ENCODE data around the gene GAGE10.

DNA sequence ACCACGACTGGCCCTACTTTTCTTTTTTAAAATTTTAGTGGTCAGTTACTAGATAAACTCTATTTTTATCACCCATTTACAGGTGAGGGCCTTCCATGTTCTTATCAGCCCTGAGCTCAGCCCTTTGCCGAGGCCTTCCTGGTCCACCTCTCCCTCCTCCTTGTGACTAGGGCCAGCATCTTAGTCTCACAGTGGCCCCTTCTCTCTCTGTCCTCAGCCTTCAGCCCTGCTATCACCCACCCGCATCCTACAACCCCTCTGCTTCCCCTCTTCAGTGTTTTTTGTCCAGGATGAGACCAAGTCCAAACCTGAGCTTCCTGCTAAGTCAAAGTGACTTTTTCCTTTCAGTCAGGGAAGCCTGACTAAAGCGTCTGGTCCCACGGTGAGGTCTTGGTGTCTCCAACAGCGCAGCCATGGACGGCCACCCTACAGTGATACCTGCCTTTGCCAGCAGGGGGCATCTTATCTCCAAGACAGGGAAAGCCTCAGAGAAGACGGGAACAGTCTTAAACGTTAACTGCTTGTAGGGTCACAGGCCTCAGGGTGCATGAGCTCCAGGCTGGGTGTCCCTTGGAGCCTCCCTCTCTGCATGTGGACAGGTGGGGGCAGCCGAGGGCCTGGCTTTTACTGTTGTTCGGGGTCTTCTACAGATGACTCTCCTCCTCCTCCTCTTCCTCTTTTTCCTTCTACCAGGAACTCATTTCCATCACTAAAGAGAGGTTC lies 11.7 kb upstream of the GAGE10 start:
- TF ChIP-seq, protein P1, sequence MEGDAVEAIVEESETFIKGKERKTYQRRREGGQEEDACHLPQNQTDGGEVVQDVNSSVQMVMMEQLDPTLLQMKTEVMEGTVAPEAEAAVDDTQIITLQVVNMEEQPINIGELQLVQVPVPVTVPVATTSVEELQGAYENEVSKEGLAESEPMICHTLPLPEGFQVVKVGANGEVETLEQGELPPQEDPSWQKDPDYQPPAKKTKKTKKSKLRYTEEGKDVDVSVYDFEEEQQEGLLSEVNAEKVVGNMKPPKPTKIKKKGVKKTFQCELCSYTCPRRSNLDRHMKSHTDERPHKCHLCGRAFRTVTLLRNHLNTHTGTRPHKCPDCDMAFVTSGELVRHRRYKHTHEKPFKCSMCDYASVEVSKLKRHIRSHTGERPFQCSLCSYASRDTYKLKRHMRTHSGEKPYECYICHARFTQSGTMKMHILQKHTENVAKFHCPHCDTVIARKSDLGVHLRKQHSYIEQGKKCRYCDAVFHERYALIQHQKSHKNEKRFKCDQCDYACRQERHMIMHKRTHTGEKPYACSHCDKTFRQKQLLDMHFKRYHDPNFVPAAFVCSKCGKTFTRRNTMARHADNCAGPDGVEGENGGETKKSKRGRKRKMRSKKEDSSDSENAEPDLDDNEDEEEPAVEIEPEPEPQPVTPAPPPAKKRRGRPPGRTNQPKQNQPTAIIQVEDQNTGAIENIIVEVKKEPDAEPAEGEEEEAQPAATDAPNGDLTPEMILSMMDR (IDR thresholded peaks at IDR 0.05; ENCODE audit: insufficient read depth, low read depth, low read length): peak; percentile 41
- TF ChIP-seq EZH2 (IDR thresholded peaks at IDR 0.05; ENCODE audit: insufficient read depth, low read length): no peak

Data from astrocyte (in vitro differentiated cells and primary cell).